HG03066 (cell line): Measurements from ENCODE around the gene OTOF.

Source experiments
- ATAC-seq: cut with Tn5 transposase; IDR thresholded peaks from one replicate; pipeline ENCODE4 v1.9.1; 2021; ENCODE audit warnings: low read depth; ENCODE audit not compliant: unreplicated experiment

OTOF gene

DNA sequence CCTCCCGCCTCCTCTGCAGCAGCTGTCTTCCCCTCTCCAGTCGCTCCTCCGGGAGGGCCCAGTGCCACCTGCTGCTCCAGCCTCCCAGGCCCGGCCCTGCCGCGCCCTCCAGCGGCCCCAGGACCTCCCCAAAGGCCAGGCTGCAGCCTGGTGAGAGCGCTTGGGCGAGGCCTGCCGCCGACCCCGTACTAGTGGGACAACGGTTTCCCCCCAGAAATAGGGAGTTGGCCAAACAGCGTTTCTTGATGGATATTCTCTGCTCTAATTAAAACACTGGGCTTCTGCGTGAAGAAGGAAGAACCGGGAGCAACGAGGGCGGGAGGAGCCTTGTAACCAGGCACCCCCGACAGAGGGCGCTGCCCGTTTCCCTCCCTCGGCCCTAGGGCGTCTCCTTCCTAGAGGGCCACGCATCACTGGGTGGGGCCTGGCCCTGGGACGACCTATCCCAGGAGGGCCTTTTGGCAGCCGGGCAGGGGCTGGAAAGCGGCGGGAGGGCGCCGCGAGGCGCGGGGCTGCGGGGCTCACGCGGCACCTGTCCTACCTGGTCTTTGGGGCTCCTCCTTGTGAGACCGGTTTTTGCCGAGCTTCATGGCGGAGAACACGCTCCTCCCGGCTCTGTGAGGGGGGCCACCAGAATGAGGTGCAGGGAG is 25.4 kb upstream of the OTOF start:
- no peak for ATAC-seq

DNA sequence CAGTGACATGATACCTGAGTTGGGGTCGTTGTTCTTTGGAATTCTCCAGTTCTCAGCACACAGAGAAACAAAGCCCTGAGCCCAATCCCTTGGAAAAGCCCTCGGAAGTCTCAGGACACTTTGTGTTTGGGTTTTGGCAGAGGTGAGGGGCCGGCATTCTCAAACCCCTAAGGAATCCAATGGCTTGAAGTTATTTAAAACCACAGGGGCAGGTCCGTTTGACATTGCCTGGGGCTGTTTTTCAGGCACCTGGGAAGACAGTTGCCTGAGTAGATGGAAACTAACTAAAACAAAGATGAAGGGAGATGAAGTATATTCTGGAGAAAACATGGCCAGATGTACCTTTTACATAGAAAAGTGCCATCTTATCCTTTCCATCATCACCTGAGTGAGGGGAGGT is 22.5 kb upstream of the OTOF start:
- ATAC-seq, result no peak

DNA sequence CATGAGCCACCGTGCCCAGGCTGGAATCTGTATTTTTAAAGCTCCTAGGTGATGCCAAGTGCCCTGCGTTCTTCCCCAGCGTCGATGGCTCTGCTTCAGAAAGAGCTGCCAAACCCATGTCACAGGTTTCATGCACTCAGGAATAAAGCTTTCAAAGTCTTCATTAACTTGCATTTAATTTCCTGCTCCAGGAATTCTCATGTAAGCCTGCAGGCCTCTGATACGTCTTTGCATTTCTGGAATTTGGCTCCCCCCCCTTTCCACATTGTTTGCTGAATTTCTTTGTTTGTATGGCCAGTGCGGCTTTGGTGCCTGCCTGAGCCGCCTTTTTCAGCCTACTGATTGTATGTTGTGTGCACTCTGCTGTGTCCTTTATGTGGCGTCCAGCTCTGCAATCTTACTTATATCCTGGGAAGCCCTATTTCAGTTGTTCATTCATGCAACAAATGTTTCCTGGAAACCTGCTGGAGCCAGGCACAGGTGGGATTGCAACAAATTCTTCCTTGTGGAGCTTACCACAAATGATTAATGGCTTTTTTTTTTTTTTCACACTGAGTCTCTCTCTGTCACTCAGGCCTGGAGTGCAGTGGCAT is 17.9 kb upstream of the OTOF start:
- ATAC-seq, result no peak

DNA sequence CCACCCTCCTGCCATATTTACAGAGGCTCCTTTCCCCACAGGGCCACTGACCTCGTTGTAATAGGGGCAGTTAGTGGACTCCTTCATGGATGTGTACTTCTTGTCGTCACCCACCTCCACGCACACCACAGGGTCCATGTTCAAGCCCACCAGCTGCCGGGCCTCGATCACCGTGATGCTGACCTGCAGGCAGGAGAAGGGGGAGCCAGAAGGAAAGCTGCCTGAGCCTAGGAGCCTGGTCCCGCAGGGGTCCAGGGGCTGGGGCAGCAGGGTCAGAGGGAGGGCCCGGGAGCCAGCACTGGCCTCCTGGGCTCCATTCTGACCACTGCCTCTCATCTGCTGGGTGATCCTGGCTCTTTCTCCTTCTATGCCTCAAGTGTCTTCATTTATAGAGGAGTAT is 17.0 kb upstream of the OTOF start:
- ATAC-seq, result no peak

DNA sequence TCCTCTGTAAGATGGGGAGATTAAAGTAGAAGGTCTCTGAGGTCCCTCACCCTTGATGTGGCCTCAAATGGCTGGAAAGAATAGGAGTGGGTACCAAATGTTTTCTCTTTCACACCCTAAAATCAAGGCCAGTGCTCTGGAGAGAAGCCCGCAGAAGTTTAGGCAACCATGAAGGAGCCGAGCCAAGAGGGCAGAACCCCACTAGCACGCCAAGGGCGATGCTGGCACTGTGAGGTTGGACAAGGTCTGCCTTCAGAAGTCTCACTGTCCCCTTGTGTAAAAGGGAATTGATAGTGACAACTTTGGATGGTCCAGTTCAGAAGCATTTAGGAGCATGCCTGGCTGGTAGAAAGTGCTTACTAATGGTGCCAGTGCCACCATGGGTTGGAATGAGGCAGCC is 16.3 kb upstream of the OTOF start:
- ATAC-seq, result no peak

DNA sequence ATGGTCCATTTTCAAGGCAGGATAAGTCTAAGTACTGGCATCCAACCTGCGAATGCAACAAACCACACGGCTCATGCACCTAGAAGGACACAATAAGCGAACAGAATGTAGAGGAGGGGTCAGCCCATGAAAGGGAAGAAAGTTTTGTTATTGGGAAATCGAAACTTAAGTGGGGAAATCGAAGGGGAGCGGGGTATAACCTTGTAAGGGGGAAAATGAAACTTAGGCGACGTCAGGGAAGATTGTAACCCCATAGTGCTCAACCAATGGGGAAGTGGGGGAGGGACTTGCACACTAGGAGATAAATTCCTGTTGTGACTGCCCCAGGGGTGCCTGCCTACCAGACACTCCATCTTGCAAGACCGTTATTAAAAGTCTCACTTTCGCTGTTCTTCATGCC is 15.6 kb upstream of the OTOF start:
- ATAC-seq, result no peak

DNA sequence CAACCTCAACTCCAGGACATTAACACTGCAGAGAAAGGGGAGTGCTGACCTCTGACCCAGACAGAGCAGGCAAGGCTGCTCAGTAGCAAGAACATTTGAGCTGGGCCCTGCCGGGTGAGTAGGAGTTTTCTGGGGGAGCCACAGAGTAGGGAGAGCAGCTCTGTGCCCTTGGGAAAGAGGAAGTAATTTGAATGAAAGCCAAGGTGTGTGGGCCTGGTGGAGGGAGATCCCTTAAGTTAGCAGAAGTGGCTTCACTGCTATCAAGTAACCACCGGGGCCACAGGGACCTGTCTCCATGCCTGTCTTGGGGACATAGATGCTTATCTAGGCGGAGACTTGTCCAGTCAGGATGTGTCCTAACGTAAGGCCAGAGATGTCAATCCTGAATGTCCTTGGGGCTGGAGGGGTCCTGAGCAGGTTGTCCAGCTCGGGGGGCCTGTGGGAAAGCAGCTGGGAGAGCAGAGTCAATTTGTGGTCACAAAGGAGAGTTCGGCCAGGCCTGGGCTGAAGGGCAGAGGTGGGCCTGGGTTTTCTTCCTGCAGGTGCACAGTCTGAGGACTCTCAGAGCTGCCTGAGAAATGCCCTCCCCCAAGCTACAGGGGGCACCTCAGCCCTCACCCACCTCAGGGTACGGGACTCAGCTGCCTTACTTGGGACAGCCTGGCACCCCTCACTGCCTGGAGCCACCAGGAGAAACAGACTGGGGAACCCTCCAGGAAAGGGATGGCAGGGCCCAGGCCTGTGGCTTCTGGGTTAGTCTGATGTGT is 15.0 kb upstream of the OTOF start:
- ATAC-seq, result no peak

DNA sequence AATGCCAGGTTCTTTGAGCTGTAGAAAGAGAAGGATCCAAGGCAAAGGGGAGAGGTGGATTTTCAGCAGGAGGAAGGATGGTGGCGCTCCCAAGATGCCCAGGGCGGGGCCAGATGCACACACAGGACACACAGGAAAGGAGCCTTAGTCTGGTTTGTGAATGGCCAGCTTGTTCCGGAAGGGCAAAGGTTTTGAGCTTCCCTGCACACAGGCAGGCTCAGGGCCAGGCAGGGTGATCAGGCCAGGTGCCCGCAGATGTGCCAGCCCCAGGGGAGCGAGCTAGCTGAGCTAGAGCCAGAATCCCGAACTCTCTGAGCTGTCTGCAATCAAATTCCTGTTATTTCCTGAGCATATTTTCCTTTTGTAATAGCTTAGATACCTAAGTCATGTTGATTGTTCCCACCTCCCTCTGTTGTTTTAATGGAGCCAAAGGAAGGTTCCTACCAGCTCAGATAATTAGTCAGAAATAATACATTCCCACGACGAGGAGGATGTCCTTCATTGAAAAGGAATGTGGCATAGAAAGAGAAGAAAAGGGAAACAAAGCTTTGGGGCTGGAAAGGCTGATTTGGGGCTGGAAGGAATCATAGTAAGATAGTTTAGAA is 13.7 kb upstream of the OTOF start:
- ATAC-seq, result no peak

DNA sequence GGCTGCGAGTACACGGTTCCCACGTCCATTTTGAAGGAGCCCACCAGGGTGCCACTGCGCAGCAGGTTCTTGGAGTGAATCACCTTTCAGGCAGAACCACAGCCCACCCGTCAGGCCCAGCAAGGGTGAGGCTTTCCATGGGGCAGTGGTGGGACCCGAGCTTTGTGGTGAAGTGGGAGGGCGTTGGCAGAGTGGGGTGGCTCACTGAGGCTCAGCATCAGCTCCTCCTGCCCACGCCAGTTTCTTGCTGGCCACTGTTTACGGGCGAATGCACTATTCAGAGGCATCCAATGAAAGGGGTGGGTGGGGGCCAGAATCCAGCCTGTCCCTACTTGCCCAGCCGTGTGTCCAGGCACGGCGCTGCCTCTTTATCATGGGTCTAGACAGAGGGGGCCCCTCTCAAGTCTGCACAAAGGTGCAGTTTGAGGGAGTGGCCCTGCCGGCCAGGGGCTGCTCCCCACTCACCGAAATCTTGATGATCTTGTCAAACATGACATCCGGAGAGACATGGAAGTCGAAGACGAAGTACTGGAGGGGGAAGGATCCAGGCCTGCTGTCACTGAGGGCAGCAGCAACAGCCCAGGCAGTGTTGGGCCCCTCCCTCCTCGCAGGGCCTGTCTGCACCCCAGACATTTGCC is 11.4 kb upstream of the OTOF start:
- ATAC-seq, result no peak

DNA sequence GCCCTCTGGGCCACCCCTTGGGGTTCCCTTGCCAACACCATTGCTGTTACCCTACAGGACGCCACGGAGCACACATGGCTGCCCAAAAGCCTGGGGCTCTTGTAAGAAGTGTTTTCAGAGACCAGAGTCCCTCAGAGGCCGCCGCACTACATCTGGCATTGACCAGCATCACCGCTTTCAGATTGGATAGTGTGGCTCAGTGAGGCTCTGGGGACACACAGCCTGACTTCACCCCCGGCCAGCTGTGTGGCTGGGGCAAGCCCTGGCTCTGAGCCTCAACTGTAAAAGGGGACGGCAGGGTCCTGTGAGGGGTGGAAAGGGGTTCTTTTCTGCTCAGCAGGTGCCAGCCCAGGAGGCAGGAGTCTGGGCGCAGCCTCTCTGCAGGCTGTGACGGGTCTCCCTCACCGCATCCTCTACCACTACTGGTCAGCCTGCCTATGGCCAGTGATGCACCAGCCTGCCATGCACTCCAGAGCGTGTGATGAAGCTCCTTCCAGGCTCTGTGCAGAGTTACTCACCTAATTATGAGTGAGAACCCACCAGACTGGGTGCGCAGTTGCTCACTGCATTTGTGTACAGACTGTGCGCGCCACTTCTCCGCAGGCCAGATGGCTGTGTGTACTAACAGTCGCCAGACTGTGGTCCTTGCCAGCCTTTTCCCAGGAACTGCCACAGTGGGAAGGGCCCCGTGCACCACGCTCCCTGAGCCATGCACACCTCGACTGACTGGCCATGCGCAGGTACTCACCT is 10.7 kb upstream of the OTOF start:
- ATAC-seq, result no peak

DNA sequence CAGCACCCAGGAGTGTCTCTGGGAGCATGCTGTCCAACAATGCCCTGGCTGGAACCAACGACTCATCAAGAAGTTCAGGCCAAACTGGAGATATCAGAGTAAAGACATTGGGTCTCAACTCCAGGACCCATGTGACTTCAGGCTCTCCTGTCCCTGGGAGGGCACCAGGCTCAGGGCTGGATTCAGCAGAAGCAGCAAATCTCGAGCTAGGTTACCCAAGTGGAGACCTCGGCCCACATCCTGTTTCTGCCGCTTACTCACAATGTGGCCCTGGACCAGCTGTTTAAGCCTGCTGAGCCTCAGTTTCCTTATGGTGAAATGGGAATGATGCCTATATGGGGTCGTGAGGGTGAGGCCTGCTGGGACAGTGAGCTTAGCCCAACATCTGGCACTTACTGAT is 9.3 kb upstream of the OTOF start:
- ATAC-seq, result no peak

DNA sequence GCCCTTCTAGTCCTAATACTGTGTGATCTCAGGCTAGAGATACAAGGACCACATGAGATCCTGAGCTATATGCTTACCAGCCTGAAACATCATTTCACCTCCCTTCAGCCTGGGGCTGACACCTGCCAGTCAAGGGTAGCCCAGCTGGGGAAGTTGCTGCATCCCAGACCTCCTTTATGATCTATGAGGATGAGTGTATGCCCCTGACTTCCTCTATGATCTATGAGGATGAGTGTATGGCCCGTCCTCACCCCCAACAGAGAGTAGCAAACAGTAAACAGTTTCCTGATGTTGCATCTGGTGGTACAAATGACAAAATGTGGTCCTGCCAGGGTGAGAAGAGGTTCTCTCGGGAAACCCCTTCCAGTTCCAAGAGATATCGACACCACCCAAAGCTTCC is 8.9 kb upstream of the OTOF start:
- ATAC-seq, result no peak

DNA sequence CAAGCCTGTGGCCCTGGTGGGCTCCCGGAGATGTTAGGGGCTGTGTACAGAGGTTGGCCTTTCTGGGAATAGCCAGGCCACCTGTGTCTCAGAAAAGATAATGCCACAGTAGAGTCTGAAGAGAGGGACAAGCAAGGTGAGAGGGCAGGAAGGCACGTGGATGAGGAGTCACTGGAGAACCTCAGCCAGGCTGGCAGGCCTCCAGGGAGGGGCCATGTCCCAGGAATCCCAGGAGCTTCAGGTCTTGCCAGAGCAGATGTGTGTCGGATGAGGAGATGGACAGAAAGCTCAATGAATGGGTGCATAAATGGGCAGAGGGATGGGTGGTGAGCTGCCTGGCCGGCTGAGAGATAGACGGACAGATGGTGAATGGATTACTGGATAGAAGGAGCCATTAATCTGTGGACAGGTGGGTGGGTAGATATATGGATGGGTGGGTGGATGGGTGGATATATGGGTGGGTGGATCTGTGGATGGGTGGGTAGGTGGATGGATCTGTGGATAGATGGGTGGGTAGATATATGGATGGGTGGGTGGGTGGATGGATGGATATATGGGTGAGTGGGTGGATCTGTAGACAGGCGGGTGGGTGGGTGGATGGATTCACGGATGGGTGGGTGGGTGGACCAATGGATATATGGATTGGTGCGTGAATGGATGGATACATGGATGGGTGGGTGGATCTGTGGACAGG is 7.9 kb upstream of the OTOF start:
- no peak for ATAC-seq

DNA sequence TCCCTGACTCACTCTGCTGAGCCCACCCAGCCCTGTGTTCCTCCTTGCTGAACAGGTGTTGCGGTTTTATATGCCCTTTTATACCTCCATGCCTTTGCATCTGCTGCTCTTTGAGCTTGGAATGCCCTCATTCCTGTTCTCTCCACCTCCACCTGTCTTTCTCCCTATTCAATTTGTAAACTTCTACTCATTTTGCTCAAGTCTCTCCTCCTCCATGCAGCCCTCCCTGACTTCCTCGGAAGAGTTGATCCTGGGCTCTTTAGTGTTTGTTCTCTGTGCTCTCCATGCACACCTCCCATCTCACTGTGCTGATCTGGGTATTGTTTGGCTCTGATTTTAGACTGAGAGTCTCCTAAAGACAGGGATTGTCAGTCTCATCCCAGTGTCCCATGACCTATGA is 7.2 kb upstream of the OTOF start:
- ATAC-seq, result no peak

DNA sequence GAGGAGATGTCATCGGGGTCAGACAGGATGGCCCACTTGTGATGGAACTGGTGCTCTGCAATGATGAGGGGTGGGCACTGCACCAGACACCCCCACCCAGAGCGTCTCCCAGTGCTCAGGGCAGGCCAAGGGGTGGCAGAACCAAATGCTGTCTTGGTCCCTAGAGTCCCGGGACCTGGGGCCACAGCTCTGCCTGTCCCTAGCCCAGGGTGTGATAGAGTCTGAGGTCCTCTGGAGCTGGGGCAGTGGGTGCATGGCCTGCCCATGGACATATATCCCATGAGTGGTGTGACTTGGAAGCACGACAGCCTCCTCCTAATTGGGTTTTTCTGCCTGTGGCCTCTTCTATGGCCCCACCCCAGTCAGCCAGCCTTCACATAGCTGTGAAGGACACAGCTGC is 6.7 kb upstream of the OTOF start:
- ATAC-seq, result no peak

DNA sequence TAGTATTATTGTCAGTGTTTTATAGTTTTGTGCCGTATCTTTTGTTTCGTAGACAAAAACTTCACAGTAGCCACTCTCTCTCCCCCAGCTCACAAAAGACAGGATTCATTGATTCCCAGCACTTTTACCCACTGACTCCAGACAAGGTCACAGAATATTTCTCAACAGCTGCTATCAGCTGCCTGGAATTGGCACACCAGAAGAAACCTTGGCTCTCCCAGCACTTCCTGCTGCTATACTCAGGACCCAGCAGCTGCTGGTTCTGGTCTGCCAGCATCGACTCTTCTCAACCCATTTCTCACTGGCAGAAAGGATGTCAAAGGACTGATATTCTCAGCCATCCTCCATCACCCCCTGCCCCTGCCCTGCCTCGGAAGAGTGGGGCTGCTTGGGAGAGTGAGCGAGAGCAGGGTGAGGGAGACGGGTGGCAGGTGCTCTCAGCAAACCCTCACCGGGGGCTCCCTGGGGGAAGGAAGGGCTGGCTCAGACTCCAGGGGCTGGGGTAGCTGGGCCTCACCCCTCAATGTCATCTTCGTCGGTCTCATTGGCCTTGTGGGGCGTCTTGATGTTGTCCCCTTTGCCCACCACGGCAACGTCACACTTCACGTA is 6.1 kb upstream of the OTOF start:
- no peak for ATAC-seq

DNA sequence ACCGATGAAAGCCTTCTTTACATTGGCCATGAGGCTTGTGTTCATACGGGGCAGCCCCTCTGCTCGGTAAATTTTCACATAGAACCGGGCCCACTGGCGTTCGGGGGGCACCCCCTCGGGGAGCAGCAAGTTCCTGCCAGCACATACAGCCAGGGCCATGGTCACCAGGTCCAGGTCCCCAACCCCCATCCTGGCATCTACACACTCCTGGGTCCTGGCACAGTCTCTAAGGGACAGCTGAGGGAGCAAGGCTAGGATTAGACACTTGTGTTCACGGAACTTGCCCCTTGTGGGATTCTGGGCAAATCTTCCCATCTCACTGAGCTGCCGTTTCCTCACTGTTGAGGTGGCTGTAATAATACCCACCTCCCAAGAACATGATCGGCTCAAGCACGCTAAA is 5.6 kb upstream of the OTOF start:
- no peak for ATAC-seq

DNA sequence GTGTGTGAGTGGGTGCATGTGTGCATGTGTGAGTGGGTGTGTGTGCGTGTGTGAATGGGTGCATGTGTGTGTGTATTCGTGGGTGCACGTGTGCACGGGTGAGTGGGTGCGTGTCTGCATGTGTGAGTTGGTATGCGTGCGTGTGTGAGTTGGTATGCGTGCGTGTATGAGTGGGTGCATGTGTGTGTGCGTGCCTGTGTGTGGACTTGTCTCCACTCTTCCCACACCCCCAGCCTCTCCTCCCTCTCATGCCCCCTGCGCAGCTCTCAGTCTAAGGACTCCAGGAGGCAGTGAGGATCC is 5.1 kb upstream of the OTOF start:
- ATAC-seq, result no peak

DNA sequence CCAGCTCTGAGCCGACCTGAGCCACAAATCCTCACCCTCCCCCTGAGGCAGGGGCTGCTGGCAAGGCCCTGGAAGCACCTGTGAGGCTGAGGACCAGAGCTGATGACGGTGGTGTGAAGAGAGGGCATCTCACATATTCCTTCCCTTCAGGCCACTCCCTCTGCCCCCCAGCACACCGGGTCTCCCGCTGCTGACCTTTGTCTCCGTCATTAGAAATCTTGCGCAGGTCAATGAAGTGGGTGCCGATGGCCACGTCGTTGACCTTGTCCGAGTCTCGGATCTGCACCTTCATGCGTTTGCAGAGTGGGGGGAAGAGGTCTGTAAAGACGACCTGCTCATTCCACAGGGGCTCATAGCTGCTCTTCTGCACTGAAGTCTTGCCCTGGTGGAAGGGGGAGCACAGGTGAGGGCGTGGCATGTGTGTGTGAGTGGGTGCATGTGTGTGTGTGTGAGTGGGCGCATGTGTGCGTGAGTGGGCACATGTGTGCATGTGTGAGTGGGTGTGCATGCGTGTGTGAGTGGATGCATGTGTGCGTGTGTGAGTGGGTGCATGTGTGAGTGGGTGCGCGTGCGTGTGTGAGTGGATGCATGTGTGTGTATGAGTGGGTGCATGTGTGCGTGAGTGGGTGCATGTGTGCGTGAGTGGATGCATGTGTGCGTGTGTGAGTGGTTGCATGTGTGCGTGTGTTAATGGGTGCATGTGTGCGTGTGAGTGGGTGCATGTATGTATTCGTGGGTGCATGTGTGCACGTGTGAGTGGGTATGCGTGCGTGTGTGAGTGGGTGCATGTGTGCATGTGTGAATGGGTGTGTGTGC is 4.5 kb upstream of the OTOF start:
- ATAC-seq, result no peak
